H1 (cell line): ENCODE data around the gene DCTPP1.

ENCODE experiments used
- BACH1 ChIP-seq: IDR thresholded peaks from 2 replicates; pipeline ENCODE4 v1.6.1; 2012; ENCODE audit warnings: low read length, improper control_type of control experiment
- BCL11A ChIP-seq, 2 experiments: IDR thresholded peaks; one replicate each; pipeline ENCODE4 v1.6.1; 2011; ENCODE audit warnings: low read depth in 2 of 2, low read length in 2 of 2, mild to moderate bottlenecking in 2 of 2
- CEBPB ChIP-seq: IDR thresholded peaks from 2 replicates; pipeline ENCODE4 v1.6.1; 2012; ENCODE audit warnings: low read depth, low read length
- CHD2 ChIP-seq: IDR thresholded peaks from 2 replicates; pipeline ENCODE4 v1.6.1; 2012; ENCODE audit warnings: low read length, improper control_type of control experiment
- CTCF ChIP-seq, 3 experiments: IDR thresholded peaks; 1 replicate in 2 of 3; 2 replicates in 1 of 3; pipeline versions ENCODE4 v1.5.1 to v1.6.1; 2011; ENCODE audit warnings: low read length in 3 of 3, mild to moderate bottlenecking in 3 of 3, inconsistent platforms in 2 of 3, low read depth in 1 of 3, moderate library complexity in 1 of 3; ENCODE audit not compliant: insufficient read depth in 1 of 3; ENCODE audit errors: control extremely low read depth in 1 of 3
- EZH2 ChIP-seq: fragments of 200-600 bp; sonication (generic); IDR thresholded peaks from 2 replicates; pipeline ENCODE4 v1.7.1; 2012; ENCODE audit warnings: low read depth, mild to moderate bottlenecking, moderate library complexity, low read length, inconsistent platforms; ENCODE audit not compliant: severe bottlenecking
- JUN ChIP-seq: IDR thresholded peaks from 2 replicates; pipeline ENCODE4 v1.6.1; 2011; ENCODE audit warnings: low read depth, mild to moderate bottlenecking, improper control_type of control experiment, low read length
- JUND ChIP-seq: IDR thresholded peaks from 2 replicates; pipeline ENCODE4 v1.6.1; 2011; ENCODE audit warnings: mild to moderate bottlenecking, improper control_type of control experiment, low read length
- POLR2A ChIP-seq, 2 experiments: IDR thresholded peaks; 1 replicate in 1 of 2; 2 replicates in 1 of 2; pipeline ENCODE4 v1.6.1; 2011; ENCODE audit warnings: low read depth in 2 of 2, low read length in 2 of 2, mild to moderate bottlenecking in 2 of 2; ENCODE audit errors: control extremely low read depth in 1 of 2
- POLR2AphosphoS5 ChIP-seq: IDR thresholded peaks from 2 replicates; pipeline ENCODE4 v1.6.1; 2011; ENCODE audit warnings: low read depth, low read length
- SIRT6 ChIP-seq: IDR thresholded peaks from one replicate; pipeline ENCODE4 v1.7.1; 2012; ENCODE audit warnings: low read length, inconsistent platforms
- TAF1 ChIP-seq: IDR thresholded peaks from 2 replicates; pipeline ENCODE4 v1.6.1; 2011; ENCODE audit warnings: mild to moderate bottlenecking, low read depth, low read length
- TBP ChIP-seq: IDR thresholded peaks from 2 replicates; pipeline ENCODE4 v1.6.1; 2011; ENCODE audit warnings: low read depth, low read length, improper control_type of control experiment
- TF ChIP-seq, protein P1 (sequence below): IDR thresholded peaks from 2 replicates; pipeline ENCODE4 v1.6.1; 2012; ENCODE audit warnings: inconsistent platforms

DNA sequence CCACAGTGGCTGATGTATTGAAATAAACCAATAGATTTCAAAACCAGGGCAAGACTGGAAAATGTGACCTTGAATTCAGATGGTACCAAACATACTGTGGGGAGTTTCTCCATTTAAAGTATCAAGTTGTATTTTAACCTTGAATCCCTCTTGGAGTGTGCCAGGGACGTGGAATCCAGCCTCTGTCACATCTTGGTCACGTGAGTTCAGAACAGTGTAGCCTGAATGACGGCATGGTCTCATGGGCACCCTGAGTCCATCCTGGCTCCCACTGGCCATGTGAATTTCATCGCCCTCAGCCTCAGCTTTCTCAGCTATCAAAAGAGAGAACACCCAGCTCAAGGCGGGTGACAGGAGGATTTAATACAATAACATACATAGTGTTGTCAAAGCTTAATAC is 15.7 kb downstream of the DCTPP1 start:
- TF ChIP-seq BACH1 (no peak), CTCF (IDR thresholded peaks at IDR 0.05; ENCODE audit: control extremely low read depth in 1 of 3, insufficient read depth in 1 of 3, low read depth in 1 of 3, low read length in 3 of 3) (no peak), POLR2AphosphoS5 (no peak), TBP (no peak), BCL11A (IDR thresholded peaks at IDR 0.05; ENCODE audit: low read depth in 2 of 2, low read length in 2 of 2) (no peak), CHD2 (no peak), JUND (no peak), JUN (no peak), EZH2 (no peak), POLR2A (IDR thresholded peaks at IDR 0.05; ENCODE audit: control extremely low read depth in 1 of 2, low read depth in 2 of 2, low read length in 2 of 2) (no peak), CEBPB (no peak), SIRT6 (no peak), TAF1 (no peak)
- TF ChIP-seq, protein P1, sequence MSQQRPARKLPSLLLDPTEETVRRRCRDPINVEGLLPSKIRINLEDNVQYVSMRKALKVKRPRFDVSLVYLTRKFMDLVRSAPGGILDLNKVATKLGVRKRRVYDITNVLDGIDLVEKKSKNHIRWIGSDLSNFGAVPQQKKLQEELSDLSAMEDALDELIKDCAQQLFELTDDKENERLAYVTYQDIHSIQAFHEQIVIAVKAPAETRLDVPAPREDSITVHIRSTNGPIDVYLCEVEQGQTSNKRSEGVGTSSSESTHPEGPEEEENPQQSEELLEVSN = no peak
